ENCODE measurements around the gene RFK.

The RFK gene

GRCh38 chr9:76358628-76359280 is 35.5 kb downstream of the RFK start:
- no peak for TF ChIP-seq JUND (IDR thresholded peaks at IDR 0.05; ENCODE audit: low read depth)
- in situ Hi-C loops (cut with HindIII; ENCODE audit: low pct_unique_long_range_greater_than_20kb, low sequenced_read_pairs) = no loop called here
- no peak for DNase-seq (ENCODE audit: low read depth in 1 of 2, low spot score in 1 of 2)

- DNase-seq (ENCODE audit: low read depth in 1 of 2, low spot score in 1 of 2) = no peak
- in situ Hi-C loops (cut with HindIII; ENCODE audit: low pct_unique_long_range_greater_than_20kb, low sequenced_read_pairs) = no loop called here
- no peak for TF ChIP-seq JUND (IDR thresholded peaks at IDR 0.05; ENCODE audit: low read depth)
Observed at GRCh38 chr9:76357555-76357954, 36.7 kb downstream of the RFK start.

DNA sequence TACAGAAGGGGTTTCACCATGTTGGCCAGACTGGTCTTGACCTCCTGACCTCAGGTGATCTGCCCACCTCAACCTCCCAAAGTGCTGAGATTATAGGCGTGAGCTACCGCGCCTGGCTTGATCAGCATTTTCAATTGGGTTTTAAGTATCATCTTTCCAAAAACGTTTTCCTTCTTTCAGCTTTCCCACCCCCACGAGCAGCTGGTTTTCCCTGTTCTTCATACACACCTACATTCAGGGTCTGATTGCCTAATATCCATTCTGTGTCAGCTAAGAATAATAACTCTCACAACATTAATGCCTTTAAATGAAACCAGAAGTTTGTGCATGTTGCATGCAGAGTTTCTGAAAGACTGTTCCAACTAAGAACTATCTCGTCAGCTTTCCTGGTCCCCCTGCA is 38.3 kb downstream of the RFK start:
- no peak for TF ChIP-seq JUND (IDR thresholded peaks at IDR 0.05; ENCODE audit: low read depth)
- in situ Hi-C loops (cut with HindIII; ENCODE audit: low pct_unique_long_range_greater_than_20kb, low sequenced_read_pairs) = no loop called here
- DNase-seq (ENCODE audit: low read depth in 1 of 2, low spot score in 1 of 2) = no peak

DNA sequence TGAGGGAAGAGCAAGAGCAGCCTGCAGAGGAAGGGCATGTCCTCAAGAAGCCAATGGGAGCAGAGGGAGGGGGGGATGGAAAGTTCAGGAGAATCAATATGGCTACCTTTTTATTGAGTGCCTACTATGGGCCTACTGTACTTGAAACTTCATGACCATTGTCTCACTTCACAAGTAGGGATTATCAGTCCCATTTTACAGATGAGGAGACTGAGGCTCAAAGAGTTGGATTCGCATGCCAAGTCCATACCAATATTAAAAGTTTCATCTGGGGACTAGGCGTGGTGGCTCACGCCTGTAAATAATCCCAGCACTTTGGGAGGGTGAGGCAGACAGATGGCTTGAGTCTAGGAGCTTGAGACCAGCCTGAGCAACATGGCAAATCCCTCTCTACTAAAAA is 40.0 kb downstream of the RFK start:
- no peak for TF ChIP-seq JUND (IDR thresholded peaks at IDR 0.05; ENCODE audit: low read depth)
- in situ Hi-C loops (cut with HindIII; ENCODE audit: low pct_unique_long_range_greater_than_20kb, low sequenced_read_pairs) = no loop called here
- no peak for DNase-seq (ENCODE audit: low read depth in 1 of 2, low spot score in 1 of 2)

- no peak for TF ChIP-seq JUND (IDR thresholded peaks at IDR 0.05; ENCODE audit: low read depth)
- DNase-seq (ENCODE audit: low read depth in 1 of 2, low spot score in 1 of 2) = no peak
- in situ Hi-C loops (cut with HindIII; ENCODE audit: low pct_unique_long_range_greater_than_20kb, low sequenced_read_pairs) = no loop called here
Observed at GRCh38 chr9:76353280-76353679, 40.9 kb downstream of the RFK start.

DNA sequence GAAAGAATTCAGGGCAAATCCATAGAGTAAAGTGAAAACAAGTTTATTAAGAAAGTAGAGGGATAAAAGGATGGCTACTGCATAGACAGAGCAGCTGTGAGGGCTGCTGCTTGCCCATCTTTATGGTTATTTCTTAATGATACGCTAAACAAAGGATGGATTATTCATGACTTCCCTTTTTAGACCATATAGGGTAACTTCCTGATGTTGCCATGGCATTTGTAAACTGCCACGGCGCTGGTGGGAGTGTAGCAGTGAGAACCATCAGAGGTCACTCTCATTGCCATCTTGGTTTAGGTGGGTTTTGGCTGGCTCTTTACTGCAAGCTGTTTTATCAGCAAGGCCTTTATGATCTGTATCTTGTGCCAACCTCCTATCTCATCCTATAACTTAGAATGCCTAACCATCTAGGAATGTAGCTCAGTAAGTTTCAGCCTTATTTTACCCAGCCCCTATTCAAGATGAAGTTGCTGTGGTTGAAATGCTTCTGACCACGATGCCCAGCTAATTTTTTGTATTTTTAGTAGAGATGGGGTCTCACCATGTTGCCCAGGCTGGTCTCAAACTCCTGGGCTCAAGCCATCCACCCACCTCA is 42.1 kb downstream of the RFK start:
- in situ Hi-C loops (cut with HindIII; ENCODE audit: low pct_unique_long_range_greater_than_20kb, low sequenced_read_pairs) = no loop called here
- no peak for TF ChIP-seq JUND (IDR thresholded peaks at IDR 0.05; ENCODE audit: low read depth)
- DNase-seq (ENCODE audit: low read depth in 1 of 2, low spot score in 1 of 2) = no peak

GRCh38 chr9:76351006-76351405 is 43.2 kb downstream of the RFK start:
- TF ChIP-seq JUND (IDR thresholded peaks at IDR 0.05; ENCODE audit: low read depth) = no peak
- in situ Hi-C loops (cut with HindIII; ENCODE audit: low pct_unique_long_range_greater_than_20kb, low sequenced_read_pairs) = no loop called here
- no peak for DNase-seq (ENCODE audit: low read depth in 1 of 2, low spot score in 1 of 2)

GRCh38 chr9:76349865-76350264 is 44.4 kb downstream of the RFK start:
- no peak for DNase-seq (ENCODE audit: low read depth in 1 of 2, low spot score in 1 of 2)
- in situ Hi-C loops (cut with HindIII; ENCODE audit: low pct_unique_long_range_greater_than_20kb, low sequenced_read_pairs) = no loop called here

DNA sequence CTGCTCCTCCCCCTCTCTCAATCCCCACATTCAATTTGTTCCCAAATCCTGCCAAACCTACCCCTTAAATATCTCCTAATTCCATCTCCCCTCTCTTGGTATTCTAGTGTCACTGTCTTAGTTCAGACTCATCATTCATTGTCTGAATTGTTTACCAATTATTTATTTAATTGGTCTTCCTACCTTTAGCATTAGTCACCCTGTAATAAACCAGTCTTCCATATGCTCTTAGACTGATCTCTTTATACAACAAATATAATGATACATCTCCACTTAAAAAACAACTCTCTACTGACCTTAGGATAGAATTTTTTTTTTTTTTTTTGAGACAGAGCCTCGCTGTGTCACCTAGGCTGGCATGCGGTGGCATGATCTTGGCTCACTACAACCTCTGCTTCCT is 51.4 kb downstream of the RFK start:
- DNase-seq (ENCODE audit: low read depth in 1 of 2, low spot score in 1 of 2) = no peak
- in situ Hi-C loops (cut with HindIII; ENCODE audit: low pct_unique_long_range_greater_than_20kb, low sequenced_read_pairs) = no loop called here
- TF ChIP-seq JUND (IDR thresholded peaks at IDR 0.05; ENCODE audit: low read depth) = no peak

More at GRCh38 chr9:76349865-76350264, 44.4 kb downstream of the RFK start:
- TF ChIP-seq JUND (IDR thresholded peaks at IDR 0.05; ENCODE audit: low read depth) = no peak

DNA sequence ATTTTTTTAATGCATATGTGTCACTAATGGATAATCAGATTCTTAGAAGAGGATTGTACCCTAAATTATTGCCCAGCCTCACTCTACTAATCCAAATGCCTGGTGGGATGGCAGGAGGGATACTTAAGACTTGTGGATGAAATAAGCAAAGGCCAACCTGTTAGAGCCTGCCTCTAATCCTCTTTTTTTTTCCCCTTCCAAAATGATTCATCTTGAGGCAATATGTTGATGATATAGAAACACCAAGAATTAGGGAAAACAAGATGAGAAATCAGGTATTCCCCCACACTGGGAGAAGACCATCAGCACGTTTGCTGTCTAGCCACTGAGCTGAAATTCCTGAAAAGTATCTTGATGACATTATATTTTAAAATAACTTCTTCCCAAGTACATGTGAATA is 52.0 kb downstream of the RFK start:
- DNase-seq (ENCODE audit: low read depth in 1 of 2, low spot score in 1 of 2) = no peak
- TF ChIP-seq JUND (IDR thresholded peaks at IDR 0.05; ENCODE audit: low read depth) = no peak
- in situ Hi-C loops (cut with HindIII; ENCODE audit: low pct_unique_long_range_greater_than_20kb, low sequenced_read_pairs) = no loop called here

DNA sequence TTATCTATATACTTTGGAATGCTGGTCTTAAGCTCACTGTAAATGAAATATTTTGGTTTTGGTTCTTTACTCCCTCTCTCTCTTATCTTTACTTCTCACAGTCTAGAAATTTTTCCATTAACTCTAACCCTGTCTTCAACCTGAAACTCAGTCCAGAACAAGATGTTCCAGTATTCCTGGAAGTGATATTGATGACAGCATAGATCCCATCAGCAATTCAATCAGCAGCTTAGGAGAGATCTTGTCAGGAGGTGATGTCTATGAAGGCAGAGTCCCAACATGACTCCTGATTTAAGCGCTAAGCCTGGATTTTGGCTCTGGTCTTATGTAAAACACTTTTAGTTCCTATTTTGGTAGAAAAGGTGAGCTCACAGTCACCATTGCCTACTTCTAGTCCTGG is 52.6 kb downstream of the RFK start:
- DNase-seq (ENCODE audit: low read depth in 1 of 2, low spot score in 1 of 2) = no peak
- no peak for TF ChIP-seq JUND (IDR thresholded peaks at IDR 0.05; ENCODE audit: low read depth)
- in situ Hi-C loops (cut with HindIII; ENCODE audit: low pct_unique_long_range_greater_than_20kb, low sequenced_read_pairs) = no loop called here

DNA sequence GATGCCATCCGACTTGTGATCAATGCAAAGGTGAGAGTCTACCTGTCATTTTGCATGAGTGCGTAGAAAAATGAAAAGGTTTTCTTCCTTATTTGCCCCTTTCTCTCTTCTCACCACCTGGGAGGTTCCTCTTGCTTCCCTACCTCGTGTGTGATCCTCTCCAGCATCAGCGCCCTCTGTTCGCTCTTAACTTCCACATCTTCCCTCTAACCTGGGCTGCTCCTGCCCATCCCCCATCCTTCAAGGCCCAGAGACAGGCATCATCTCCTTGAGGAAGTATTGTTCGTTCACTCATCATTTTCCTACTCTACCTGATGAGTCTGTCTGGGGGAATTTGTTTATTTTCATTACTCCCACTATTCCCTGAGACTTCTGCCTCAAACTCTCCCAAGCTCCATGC is 55.8 kb downstream of the RFK start:
- DNase-seq (ENCODE audit: low read depth in 1 of 2, low spot score in 1 of 2) = no peak
- no peak for TF ChIP-seq JUND (IDR thresholded peaks at IDR 0.05; ENCODE audit: low read depth)
- in situ Hi-C loops (cut with HindIII; ENCODE audit: low pct_unique_long_range_greater_than_20kb, low sequenced_read_pairs) = no loop called here

GRCh38 chr9:76336027-76336426 is 58.2 kb downstream of the RFK start:
- in situ Hi-C loops (cut with HindIII; ENCODE audit: low pct_unique_long_range_greater_than_20kb, low sequenced_read_pairs) = no loop called here
- no peak for TF ChIP-seq JUND (IDR thresholded peaks at IDR 0.05; ENCODE audit: low read depth)
- no peak for DNase-seq (ENCODE audit: low read depth in 1 of 2, low spot score in 1 of 2)

All from T47D (cell line).